Measurements from ENCODE around the gene SPI1.

Gene SPI1

DNA sequence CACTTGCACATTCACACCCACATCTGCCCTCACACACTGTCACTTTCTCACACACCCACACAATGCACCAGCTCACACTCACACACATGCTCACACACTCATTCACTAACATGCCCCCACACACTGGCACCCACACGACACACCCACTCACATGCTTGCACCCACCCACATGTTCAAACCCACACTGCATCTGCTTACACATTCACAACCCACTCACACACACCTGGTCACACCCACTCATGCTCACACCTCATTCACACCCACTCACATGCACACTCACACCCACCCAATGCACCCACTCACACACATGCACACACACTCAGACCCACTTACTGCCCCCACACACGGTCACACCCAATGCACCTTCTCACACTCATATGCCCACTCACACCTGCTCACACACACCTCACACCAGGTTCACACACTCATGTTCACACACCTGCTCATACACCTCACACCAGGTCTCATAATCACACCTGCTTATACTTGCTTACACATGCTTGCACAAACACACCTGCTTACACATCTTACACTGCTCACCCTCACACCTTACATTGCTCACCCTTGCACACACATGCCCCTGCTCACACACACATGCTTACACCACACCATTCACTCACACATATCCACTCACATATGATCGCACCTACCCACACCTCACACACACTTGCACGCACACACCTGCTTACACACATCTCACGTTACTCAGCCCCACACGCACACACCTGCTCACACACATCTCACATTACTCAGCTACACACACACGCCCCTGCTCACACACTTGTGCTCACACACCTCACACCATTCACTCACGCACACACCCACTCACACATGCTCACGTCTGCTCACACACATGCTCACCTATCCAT is 22.0 kb downstream of the SPI1 start:
- no peak for DNase-seq

DNA sequence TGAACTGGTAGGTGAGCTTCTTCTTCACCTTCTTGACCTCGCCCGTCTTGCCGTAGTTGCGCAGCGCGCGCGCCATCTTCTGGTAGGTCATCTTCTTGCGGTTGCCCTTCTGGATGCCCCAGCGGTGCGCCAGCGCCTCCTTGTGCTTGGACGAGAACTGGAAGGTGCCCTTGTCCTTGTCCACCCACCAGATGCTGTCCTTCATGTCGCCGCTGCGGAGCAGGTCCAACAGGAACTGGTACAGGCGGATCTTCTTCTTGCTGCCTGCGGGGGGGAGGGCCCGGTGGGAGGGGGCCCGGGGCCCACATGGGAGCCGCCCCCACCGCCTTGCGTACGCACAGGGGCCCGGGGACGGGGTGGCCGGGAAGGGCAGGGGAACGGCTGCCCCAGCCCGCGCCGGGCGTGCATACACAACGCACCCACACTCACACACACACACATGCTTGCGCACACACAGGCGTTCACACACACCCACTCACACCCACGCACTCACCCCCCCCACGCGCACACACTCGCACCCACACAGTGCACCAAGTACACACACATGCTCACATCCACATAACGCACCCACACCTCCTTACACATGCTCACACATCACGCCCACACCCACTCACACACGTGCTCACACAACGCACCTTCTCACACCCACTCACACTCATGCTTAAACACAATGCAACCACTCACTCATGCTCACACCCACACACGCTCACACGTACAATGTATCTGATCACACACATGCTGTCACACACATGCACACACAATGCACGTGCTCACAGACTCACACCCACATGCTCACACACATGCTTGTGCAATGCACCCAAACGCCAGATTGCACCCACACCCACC is 22.8 kb downstream of the SPI1 start:
- DNase-seq = peak; percentile 79

- DNase-seq = no peak
These were observed 23.4 kb downstream of the SPI1 start for GRCh38 chr11:47354913-47355282.

DNA sequence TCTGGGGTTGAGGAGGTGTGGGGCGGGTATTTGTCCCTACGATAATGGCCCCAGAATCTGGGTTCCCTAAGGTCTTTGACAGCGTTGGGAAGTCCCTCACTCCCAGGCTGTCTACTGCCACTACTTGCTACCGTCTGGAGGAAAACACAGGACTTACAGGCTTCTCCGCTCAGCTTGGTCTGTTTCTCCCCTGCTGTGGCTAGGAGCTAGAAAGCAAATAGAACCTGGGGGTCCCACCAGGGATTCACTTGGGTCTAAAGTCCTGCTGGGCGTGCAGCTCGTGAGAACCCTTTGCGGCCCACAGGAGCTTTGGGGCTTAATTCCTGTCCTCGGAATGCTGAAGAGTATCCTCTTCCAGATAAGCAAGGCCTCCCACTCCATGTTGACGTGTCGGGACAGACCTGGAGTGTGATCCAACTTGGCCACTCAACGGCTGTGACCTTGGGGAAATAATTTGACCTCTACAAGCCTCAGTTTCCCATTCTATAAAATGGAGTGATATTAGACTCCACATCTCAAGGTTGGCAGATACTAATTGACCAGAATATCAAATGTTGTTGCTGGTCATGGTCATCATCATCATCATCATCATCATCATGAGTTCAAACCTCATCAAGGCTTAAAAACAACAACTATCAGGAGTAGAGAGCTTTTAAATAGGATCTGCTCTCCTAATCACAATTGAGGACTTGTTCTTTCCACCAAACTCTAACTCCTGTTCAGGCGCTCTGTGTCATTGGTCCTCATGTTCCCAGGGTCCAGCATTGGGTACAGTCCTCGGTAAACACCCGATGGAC is 24.2 kb downstream of the SPI1 start:
- no peak for DNase-seq

DNA sequence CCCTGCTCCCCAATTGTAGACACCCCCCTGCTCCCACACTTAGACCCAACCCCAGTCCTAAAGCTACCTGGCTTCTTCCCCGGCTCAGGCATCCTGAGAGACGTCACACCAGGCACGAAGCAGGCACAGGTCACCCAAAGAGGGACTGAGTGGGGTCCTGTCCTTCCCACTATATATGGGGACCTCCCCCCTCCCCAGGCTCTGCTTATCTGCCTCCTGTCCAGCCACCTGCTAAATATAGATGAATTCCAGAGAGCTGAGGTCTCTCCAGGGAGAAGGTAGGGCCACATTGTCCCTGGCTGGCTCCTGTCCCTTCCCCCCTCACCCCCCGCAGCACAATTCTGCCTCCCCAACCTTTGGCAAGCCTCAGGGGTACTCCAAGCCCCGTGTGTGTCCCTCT is 25.8 kb downstream of the SPI1 start, which contains the start of gene MYBPC3:
Gene MYBPC3 (minus strand): TSS at position 147 of the 400 bp plus-strand sequence. CDS start 55 bp downstream, at position 92.
- DNase-seq = no peak

DNA sequence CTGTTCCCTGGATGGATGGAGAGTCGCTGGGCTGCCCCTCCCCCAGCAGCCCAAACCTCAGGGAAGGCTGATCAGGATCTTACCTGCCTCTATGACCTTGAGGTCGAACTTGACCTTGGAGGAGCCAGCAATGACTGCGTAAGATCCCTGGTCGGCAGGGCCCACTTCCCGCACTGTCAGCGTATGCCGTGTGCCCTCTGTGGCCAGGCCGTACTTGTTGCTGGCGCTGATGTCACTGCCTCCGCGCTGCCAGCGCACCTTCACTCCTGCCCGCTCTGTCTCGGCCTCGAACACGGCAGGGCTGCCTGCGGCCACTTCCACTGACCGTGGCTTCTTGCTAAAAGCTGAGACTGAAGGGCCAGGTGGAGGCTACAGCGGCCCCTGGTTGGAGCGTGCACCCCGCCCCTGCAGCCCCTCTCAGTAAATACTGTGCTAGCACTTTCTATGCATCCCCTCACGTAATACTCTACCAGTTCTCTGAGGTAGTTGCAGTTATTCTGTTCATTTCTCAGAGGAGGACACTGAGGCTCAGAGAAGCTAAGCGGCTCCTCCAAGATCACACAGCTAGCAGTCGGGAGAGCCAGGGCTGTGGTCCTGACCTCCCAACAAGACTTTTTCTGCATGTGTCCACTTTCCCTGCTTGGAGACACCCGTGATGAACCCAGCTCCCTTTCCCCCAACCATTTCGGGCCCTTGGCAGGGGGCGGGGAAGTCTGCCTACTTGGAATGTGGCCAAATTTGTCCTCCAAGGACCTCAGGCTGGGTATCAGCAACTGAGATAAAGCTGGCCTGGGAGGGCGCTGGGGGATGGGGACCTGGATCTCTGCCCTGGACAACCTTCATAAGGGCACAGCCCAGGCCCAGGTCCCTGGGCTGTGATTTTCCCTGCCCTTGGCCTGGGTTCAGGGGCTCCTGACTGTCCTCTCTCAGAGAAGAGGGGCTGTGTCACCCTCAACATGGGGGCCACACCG is 26.9 kb downstream of the SPI1 start:
- DNase-seq = no peak

DNA sequence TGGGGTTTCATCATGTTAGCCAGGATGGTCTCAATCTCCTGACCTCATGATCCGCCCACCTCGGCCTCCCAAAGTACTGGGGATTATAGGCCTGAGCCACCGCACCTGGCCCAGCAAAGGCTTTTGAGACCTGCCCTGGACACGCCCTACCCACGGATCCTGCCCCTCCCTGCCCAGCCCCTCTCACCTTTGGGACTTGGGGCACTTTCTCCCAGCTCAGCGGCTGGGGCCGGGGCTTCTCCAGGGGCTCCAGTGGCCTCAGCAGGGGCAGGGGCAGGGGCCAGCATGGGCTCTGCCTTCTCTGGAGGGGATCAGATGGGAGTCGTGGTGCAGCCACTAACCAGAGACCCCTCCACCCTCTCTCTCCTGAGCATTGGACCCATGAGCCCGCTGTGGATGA is 28.0 kb downstream of the SPI1 start:
- DNase-seq = no peak

DNA sequence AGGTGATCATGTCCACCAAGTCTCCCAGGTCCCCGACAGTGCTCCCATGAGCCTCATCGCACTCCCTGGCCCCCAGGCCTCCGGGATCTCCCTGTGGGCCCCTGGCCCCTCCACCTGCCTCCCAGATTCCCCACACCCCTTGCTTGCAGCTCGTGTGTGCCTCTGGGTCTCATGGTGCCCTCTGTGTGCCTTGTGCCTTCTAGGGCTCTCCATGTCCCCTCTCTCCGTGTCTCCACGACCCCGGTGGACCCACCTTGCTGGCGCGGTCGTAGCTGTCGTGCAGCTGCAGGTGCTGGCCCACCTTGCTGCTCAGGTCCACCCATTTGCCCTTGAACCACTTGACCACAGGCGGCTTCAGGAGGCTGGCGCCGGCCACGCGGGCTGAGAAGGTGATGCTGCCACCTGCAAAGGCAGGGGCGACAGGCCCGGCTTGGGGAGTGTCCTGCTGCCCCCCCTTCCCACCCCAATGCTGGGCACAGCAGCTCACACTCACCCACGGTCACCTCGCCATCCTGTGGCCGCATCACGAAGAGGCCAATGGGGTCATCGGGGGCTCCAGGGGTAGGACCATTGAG is 28.7 kb downstream of the SPI1 start:
- no peak for DNase-seq

GRCh38 chr11:47348859-47349258 is 29.5 kb downstream of the SPI1 start:
- no peak for DNase-seq

GRCh38 chr11:47348131-47348802 is 30.1 kb downstream of the SPI1 start:
- no peak for DNase-seq

- DNase-seq = no peak
These were observed 31.2 kb downstream of the SPI1 start for GRCh38 chr11:47347137-47347536.

GRCh38 chr11:47345890-47346563 is 32.3 kb downstream of the SPI1 start:
- no peak for DNase-seq

GRCh38 chr11:47342854-47343253 is 35.5 kb downstream of the SPI1 start:
- no peak for DNase-seq

DNA sequence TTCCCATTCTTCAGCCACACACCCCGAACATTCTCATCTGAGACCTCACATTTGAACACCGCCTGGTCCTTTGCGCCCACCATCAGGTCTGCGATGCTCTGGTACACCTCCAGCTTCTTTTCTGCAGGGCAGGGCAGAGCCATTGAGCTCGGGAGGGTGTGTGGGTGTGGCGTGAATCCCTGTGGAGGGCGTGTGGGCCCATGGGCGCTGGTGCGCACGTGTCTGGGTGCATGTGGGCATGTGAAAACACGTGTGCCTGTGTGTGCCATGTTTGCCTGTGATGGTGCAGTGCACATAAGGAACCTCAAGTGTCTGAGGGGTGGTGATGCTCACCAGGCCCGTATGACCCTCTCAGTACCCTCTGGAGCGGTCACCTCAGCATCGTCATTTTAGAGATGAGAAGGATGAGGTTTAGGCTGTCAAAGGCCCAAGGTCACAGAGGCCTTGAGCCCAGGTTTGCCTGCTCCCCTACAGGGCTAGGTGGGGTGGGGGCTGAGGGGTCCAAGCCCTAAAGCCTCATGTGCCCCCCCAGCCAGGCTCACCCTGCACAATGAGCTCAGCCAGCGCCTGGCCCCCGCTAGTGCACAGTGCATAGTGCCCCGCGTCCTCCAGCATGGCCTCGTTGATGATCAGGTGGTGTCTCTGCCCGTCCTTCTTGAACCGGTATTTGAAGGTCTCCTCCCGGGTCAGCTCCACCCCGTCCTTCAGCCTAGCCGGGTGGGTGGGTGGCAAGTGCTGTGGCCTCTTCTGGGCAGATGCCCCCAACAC is 36.1 kb downstream of the SPI1 start:
- DNase-seq = no peak

DNA sequence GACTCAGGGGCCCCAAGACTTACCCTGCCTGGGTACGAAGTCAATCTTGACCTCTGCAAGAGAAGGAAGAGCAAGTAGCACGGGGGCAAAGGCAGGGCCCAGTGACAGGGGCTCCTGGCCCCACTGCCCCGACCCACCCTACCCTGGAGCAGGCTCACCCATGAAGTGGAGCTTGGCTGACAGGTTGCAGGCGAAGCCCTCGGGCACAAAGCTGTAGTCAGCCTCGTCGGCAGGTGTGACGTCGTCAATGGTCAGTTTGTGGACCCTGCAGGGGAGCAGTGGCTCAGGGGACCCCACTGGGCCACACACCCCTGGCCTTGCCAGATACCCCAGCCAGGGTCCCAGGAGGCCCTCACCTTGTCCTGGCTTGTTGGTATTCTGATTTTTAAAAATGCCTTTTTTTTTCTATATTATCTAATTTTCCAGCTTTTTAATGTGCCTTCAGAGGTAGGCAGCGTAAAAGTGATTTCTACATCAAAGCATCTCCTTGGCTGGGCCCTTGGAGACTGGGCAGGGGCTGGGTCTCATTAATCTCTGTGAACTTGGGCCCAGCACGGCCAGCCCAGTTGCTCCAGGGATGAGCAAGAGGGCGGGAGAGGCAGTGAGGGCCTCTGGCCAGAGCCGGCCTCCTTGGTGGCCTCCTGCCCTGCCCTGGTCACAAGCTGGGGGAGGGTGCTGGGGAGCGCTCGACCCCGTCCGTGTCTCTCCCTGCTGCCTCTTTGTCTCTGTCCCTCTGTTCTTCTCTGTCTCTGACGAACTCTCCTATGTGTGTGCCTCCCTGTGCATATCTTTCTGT is 37.2 kb downstream of the SPI1 start:
- no peak for DNase-seq

- no peak for DNase-seq
These were observed 38.3 kb downstream of the SPI1 start for GRCh38 chr11:47340010-47340409.

DNA sequence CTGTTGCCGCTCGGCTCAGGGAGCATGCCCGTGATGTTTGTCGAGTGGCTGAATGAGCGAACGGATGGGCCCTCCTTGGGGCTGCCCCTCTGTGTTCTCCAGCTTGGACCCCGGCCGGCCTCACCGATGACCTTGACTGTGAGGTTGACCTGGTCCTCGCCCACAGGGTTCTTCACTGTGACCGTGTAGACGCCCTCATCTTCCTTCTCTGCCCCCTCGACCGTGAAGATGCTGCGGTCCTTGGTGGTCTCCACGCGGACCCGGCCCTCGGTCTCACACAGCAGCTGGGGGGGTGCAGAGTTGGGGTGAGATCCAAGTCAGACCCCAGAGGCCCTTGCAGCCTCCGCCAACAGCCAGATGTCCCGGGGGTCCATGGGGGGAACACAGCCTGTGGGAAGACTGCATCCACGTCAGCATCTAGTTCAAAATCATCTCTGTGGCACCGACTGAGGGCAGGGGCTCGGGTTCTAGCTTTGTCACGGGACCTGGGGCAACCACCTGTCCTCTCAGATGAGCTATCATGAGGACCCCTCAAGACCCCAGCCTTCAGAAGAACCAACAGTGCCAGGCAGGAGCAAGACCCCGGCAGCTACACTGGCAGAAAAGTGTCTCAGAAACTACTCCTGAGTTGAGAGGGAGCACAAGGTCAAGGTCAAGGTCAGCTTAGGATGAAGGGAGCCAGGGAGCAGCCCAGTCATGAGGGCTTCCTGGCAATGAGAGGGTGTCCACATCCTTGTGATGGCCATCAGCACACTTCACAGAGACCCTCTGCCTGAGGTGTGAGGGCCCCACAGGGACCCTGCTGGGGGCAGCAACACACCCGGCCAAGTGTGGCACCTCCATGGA is 39.7 kb downstream of the SPI1 start:
- no peak for DNase-seq

Data from activated CD8-positive, alpha-beta memory T cell treated with anti-CD3 and anti-CD28 coated beads, Interleukin-2, amount 50 U/mL, for 48 hours (primary cell).